Mesendoderm (in vitro differentiated cells): ENCODE data around the gene PIP5K1C.

ENCODE experiments used
- DNase-seq: peaks from one replicate; pipeline ENCODE4 v3.0.0; 2013
- H2AK5ac ChIP-seq: 2 replicates; pipeline ENCODE4 v1.6.1; 2013; ENCODE audit warnings: low read length, inconsistent platforms
- H2BK120ac ChIP-seq: 2 replicates; pipeline ENCODE4 v1.6.1; 2013; ENCODE audit warnings: low read depth, mild to moderate bottlenecking, low read length, moderate library complexity, mixed read lengths
- H2BK15ac ChIP-seq: replicated peaks from 2 replicates; pipeline ENCODE4 v1.6.1; 2013; ENCODE audit warnings: low read depth, mild to moderate bottlenecking, moderate library complexity
- H2BK5ac ChIP-seq: 2 replicates; pipeline ENCODE4 v1.6.1; 2013; ENCODE audit warnings: low read length, inconsistent platforms
- H3K18ac ChIP-seq: 2 replicates; pipeline ENCODE4 v1.6.1; 2013; ENCODE audit warnings: mild to moderate bottlenecking, low read length, mixed read lengths
- H3K23ac ChIP-seq: one replicate; pipeline ENCODE4 v1.6.1; 2013; ENCODE audit warnings: low read length
- H3K27ac ChIP-seq: 2 replicates; pipeline ENCODE4 v1.5.1; 2013; ENCODE audit warnings: low read depth, mild to moderate bottlenecking, inconsistent platforms, low read length, moderate library complexity
- H3K27me3 ChIP-seq: 2 replicates; pipeline ENCODE4 v1.6.1; 2013; ENCODE audit warnings: low read length, control low read depth, mild to moderate bottlenecking, inconsistent platforms; ENCODE audit not compliant: insufficient read depth, poor library complexity
- H3K36me3 ChIP-seq: 2 replicates; pipeline ENCODE4 v1.6.1; 2013; ENCODE audit warnings: low read length, inconsistent platforms; ENCODE audit not compliant: control insufficient read depth, insufficient read depth
- H3K4ac ChIP-seq: one replicate; pipeline ENCODE4 v1.6.1; 2013; ENCODE audit warnings: low read depth, mild to moderate bottlenecking, low read length, moderate library complexity
- H3K4me1 ChIP-seq: 2 replicates; pipeline ENCODE4 v1.6.1; 2013; ENCODE audit warnings: low read depth, low read length, inconsistent platforms; ENCODE audit not compliant: control insufficient read depth
- H3K4me2 ChIP-seq: 2 replicates; pipeline ENCODE4 v1.6.1; 2013; ENCODE audit warnings: low read length
- H3K4me3 ChIP-seq: 2 replicates; pipeline ENCODE4 v1.5.1; 2013; ENCODE audit warnings: mild to moderate bottlenecking, low read length
- H3K56ac ChIP-seq: one replicate; pipeline ENCODE4 v1.6.1; 2013; ENCODE audit warnings: low read length
- H3K79me1 ChIP-seq: 2 replicates; pipeline ENCODE4 v1.6.1; 2013; ENCODE audit warnings: low read length, inconsistent platforms
- H3K79me2 ChIP-seq: 2 replicates; pipeline ENCODE4 v1.6.1; 2013; ENCODE audit warnings: mild to moderate bottlenecking, low read length; ENCODE audit not compliant: control insufficient read depth, insufficient read depth
- H3K9ac ChIP-seq: 2 replicates; pipeline ENCODE4 v1.6.1; 2013; ENCODE audit warnings: low read length, inconsistent platforms
- H4K5ac ChIP-seq: one replicate; pipeline ENCODE4 v1.6.1; 2013; ENCODE audit warnings: low read length
- H4K8ac ChIP-seq: one replicate; pipeline ENCODE4 v1.6.1; 2013; ENCODE audit warnings: low read depth, mild to moderate bottlenecking, control low read depth, low read length, moderate library complexity
- WGBS: extraction: QIAGEN DNeasy Blood & Tissue Kit; methylation state at CpG from one replicate; pipeline ENCODE4 v1.1.7; 2013; ENCODE audit warnings: low lambda C conversion rate, missing lambda C conversion rate; ENCODE audit not compliant: insufficient coverage; ENCODE audit errors: extremely low coverage; 5-methylcytosine and 5-hydroxymethylcytosine counted together

PIP5K1C gene

DNA sequence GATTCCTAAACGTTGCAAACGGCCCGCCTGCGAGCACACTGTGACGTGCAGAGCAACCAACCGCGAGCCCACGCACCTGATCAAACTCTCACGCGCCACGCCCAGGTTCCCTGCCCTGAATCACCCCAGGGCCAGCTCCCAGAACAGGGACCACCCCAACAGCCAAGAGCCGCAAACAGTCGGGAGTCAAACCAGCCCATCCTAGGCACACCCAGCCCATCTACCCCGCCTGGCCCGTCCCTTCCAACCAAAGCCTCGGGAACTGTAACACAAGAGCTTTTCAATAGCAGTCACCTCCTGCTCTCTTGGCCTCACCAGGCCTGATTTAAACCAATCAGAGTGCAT is 8.9 kb downstream of the PIP5K1C start:
- H3K18ac ChIP-seq, result no peak overlapping the region
- H2BK120ac ChIP-seq, result no peak overlapping the region
- H3K4me1 ChIP-seq, result peaks cover 6% of the 10 kb centered on the region
- H3K23ac ChIP-seq, result no peak overlapping the region
- no peak overlapping the region for H2BK5ac ChIP-seq
- H4K8ac ChIP-seq, result no peak overlapping the region
- no peak overlapping the region for H3K56ac ChIP-seq
- H3K36me3 ChIP-seq, result no peaks in the 10 kb centered on the region
- WGBS, result no CpG with 5 or more reads among the region's 16 CpGs
- no peak overlapping the region for H3K4me2 ChIP-seq
- peaks cover 27% of the 10 kb centered on the region for H3K79me1 ChIP-seq
- H2AK5ac ChIP-seq, result no peak overlapping the region
- no peak overlapping the region for H3K4me3 ChIP-seq
- peaks cover 37% of the 10 kb centered on the region for H3K79me2 ChIP-seq
- no peak for DNase-seq
- no peak overlapping the region for H3K27ac ChIP-seq
- no peak overlapping the region for H4K5ac ChIP-seq
- no peaks in the 10 kb centered on the region for H3K27me3 ChIP-seq
- H2BK15ac ChIP-seq, result no peak overlapping the region
- H3K9ac ChIP-seq, result no peak overlapping the region
- H3K4ac ChIP-seq, result no peak overlapping the region

DNA sequence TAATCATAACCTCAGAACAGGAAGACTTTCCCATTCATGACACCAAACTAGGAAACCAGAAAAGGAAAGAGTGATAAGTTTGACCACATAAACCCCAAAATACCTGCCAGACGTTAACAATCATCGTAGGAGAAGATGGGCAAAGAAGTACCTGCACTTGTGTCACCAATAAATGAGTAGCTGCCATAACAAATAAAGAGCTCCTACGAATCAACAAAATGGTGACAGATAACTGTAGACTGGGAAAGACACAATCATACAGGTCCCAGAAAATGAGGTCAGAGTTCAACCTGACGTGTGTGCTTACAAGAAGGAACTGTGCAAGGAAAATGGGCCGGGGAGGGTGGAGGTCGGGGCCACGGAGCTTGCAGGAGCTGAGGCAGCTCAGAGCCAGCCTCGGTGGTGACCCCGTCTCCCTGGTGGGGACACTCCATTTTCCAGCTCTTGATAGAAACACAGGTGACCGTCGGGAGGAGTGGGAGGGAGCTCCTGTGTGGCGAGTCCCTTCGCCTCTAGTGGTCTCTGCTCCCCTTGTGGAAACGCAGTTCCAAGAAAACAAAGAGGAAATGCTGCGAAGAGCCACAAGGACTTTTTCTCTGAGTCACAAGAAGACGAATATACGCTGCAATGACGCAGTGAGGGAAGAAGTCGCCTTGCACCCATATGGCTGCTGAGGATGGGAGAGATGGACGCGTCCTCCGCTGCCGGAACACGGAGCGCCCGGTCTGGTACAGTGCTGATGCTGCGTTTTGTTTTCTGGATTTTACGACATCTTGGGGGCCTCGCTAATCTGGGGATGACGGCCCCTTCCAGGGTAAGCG is 9.5 kb downstream of the PIP5K1C start:
- Histone ChIP-seq H3K4me3 (no peak overlapping the region), H4K8ac (no peak overlapping the region), H3K9ac (no peak overlapping the region), H2AK5ac (no peak overlapping the region), H3K4ac (no peak overlapping the region), H3K56ac (no peak overlapping the region), H3K4me1 (peaks cover 6% of the 10 kb centered on the region), H3K23ac (no peak overlapping the region), H3K27ac (no peak overlapping the region), H3K79me1 (peaks cover 21% of the 10 kb centered on the region), H2BK5ac (no peak overlapping the region), H3K4me2 (no peak overlapping the region), H2BK120ac (no peak overlapping the region), H4K5ac (no peak overlapping the region), H2BK15ac (no peak overlapping the region), H3K36me3 (no peaks in the 10 kb centered on the region), H3K79me2 (peaks cover 32% of the 10 kb centered on the region), H3K18ac (no peak overlapping the region), H3K27me3 (no peaks in the 10 kb centered on the region)
- no CpG with 5 or more reads among the region's 31 CpGs for WGBS
- DNase-seq, result no peak

DNA sequence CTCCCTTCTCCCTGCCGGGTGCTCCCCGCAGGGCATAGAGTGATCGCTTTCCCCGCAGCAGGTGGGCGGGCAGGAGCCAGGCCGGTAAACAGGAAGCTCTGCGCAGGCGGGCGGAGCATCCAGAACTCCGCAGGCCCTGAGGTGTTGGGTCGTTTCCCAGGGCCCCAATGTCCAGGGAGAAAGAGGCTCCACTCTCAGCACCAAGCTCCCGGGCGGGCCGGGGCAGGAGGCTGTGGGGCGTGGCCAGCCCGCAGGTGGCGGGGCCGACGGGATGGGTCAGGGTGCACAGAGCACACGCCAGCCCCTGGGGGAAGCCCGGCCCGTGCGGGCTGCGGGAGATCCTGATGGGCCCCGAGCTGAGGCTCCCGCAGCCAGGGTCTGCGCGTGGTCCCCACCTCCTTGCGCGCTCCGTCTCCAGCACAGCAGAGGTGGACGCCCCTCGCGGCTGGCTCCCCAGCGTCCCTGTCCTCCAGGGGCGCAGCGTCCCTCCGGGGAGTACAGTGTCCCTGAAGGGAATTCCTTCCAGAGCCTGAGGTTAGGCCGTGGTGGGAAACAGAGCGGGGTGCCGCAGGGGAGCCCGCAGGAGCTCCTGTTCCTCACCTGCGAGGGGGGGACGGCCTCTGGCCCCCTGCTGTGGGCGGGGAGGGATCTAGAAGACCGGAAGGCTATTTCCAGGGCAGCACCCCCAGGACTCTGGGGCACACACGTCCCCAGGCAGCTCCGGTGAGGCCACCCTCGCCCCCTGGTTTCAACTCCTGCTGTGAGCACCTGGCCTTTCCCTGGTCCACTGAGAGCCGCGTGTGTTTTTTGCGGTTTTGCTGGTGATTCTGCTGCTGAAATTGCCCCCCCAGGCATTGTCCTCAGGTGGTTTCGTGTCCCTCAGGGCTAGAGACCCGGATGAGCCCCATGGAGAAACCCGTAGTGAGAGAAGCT is 12.2 kb downstream of the PIP5K1C start:
- Histone ChIP-seq H3K36me3 (peaks cover 1% of the 10 kb centered on the region), H2BK120ac (no peak overlapping the region), H2BK5ac (no peak overlapping the region), H3K4me1 (peaks cover 12% of the 10 kb centered on the region), H3K27ac (peak overlapping the region; percentile 46), H3K4me3 (no peak overlapping the region), H3K18ac (peak overlapping the region; percentile 1), H4K5ac (no peak overlapping the region), H2AK5ac (no peak overlapping the region), H3K4me2 (peak overlapping the region; percentile 48), H3K4ac (no peak overlapping the region), H3K56ac (peak overlapping the region; percentile 79), H3K79me2 (peaks cover 22% of the 10 kb centered on the region), H2BK15ac (no peak overlapping the region), H3K9ac (peak overlapping the region; percentile 53), H3K27me3 (no peaks in the 10 kb centered on the region), H4K8ac (no peak overlapping the region), H3K23ac (no peak overlapping the region), H3K79me1 (peaks cover 19% of the 10 kb centered on the region)
- DNase-seq, result peak; percentile 58
- no CpG with 5 or more reads among the region's 55 CpGs for WGBS

DNA sequence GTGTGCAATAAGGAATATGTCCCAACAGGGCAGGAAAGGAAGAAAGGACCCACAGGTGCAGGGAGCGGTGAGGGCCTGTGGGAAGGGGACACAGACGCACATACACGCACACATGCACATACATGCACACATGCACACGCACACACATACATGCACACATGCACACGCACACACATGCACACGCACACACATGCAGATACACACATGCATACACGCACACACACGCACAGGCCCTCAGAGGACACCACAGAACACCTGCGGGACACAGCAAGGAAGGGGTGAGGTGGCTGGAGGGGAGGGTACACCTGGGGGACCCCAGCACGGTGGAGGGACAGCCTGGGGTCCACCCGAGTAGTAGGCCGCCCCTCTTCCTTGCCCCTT is 12.9 kb downstream of the PIP5K1C start:
- H2BK15ac ChIP-seq, result no peak overlapping the region
- no peak overlapping the region for H2BK5ac ChIP-seq
- no peak overlapping the region for H3K4me2 ChIP-seq
- H3K56ac ChIP-seq, result peak overlapping the region; percentile 79
- no peak overlapping the region for H2AK5ac ChIP-seq
- peaks cover 18% of the 10 kb centered on the region for H3K79me1 ChIP-seq
- H4K5ac ChIP-seq, result no peak overlapping the region
- no peak overlapping the region for H3K23ac ChIP-seq
- H3K4me1 ChIP-seq, result peaks cover 13% of the 10 kb centered on the region
- no peak overlapping the region for H2BK120ac ChIP-seq
- no peak overlapping the region for H3K4ac ChIP-seq
- no peak overlapping the region for H4K8ac ChIP-seq
- no peak overlapping the region for H3K9ac ChIP-seq
- peaks cover 1% of the 10 kb centered on the region for H3K36me3 ChIP-seq
- no peak overlapping the region for H3K18ac ChIP-seq
- H3K79me2 ChIP-seq, result peaks cover 19% of the 10 kb centered on the region
- no peak overlapping the region for H3K27ac ChIP-seq
- no peak for DNase-seq
- no CpG with 5 or more reads among the region's 12 CpGs for WGBS
- H3K4me3 ChIP-seq, result no peak overlapping the region
- H3K27me3 ChIP-seq, result no peaks in the 10 kb centered on the region

DNA sequence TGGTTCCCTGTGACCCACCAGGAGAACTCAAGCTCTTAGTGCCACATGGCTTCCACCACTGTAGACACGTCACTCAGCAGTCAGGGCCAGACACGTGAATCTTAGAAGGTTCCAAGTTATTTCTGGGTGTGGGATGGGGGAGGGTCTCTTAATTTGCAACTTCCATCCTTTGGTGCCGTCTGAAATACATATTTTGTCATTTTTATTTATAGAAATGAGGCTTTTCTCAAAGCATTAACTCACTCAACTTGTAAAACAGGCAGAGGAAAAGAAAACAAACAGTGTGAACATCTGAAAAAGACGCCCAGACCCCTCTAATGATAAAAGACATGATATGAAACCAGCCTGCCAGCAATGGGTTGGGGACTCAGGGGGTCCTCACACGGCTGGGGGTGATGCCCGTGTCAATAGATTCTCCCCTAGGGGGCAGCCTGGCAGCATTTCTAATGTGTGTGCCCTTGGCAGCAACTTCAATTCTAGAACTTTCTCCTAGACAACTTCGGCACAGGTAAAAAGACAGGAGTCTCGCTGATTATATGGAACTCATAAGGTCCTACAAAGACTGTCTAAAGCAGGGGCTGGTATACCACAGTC is 15.4 kb downstream of the PIP5K1C start:
- H3K27ac ChIP-seq, result peak overlapping the region; percentile 91
- no peak overlapping the region for H4K8ac ChIP-seq
- no peak overlapping the region for H3K9ac ChIP-seq
- peaks cover 15% of the 10 kb centered on the region for H3K79me1 ChIP-seq
- H2AK5ac ChIP-seq, result peak overlapping the region; percentile 23
- H3K4me3 ChIP-seq, result no peak overlapping the region
- no peak overlapping the region for H2BK15ac ChIP-seq
- no peak overlapping the region for H2BK120ac ChIP-seq
- peaks cover 15% of the 10 kb centered on the region for H3K4me1 ChIP-seq
- no peak overlapping the region for H3K4me2 ChIP-seq
- no peak overlapping the region for H3K23ac ChIP-seq
- no peak for DNase-seq
- whole genome bisulfite sequencing, result no CpG with 5 or more reads among the region's 8 CpGs
- H3K18ac ChIP-seq, result no peak overlapping the region
- peaks cover 1% of the 10 kb centered on the region for H3K36me3 ChIP-seq
- peaks cover 7% of the 10 kb centered on the region for H3K79me2 ChIP-seq
- H3K4ac ChIP-seq, result no peak overlapping the region
- H3K56ac ChIP-seq, result no peak overlapping the region
- no peaks in the 10 kb centered on the region for H3K27me3 ChIP-seq
- no peak overlapping the region for H4K5ac ChIP-seq
- peak overlapping the region; percentile 3 for H2BK5ac ChIP-seq
